ENCODE measurements around the gene TAF1B.

GRCh38 chr2:9908639-9909038 lies 65.4 kb downstream of the TAF1B start:
- TF ChIP-seq CTCF (IDR thresholded peaks at IDR 0.05; ENCODE audit: low read length) (no peak), EZH2 (IDR thresholded peaks at IDR 0.05; ENCODE audit: borderline replicate concordance, low read length) (no peak)

Measured in OCI-LY1 (cell line).